Smooth muscle cell (in vitro differentiated cells): ENCODE results near the gene AFAP1. TPM values are rescaled to one million over a fixed set of nuclear protein-coding genes. Genes with fewer than 3 reads are reported as not detected.

Source experiments
- DNase-seq: peaks from one replicate; lab custom pipeline; 2025; ENCODE audit not compliant: unreplicated experiment; lab: John Stamatoyannopoulos, UW
- H2AFZ ChIP-seq: fragments of 200-600 bp; sonication (generic); 2 replicates; pipeline ENCODE4 v1.6.0; 2016; ENCODE audit warnings: antibody characterized with exemption, low read depth, mild to moderate bottlenecking
- H3F3A ChIP-seq: fragments of 200-600 bp; sonication (generic); 2 replicates; pipeline ENCODE4 v1.6.0; 2017; ENCODE audit warnings: antibody characterized with exemption, low read depth
- H3K27ac ChIP-seq: fragments of 200-600 bp; sonication (generic); 2 replicates; pipeline ENCODE4 v1.5.1; 2016; ENCODE audit warnings: low read depth, mild to moderate bottlenecking
- H3K27me3 ChIP-seq: fragments of 200-600 bp; sonication (generic); 2 replicates; pipeline ENCODE4 v1.6.1; 2016; ENCODE audit warnings: low read depth, mild to moderate bottlenecking
- H3K36me3 ChIP-seq: fragments of 200-600 bp; sonication (generic); 2 replicates; pipeline ENCODE4 v1.5.1; 2016; ENCODE audit warnings: low read depth
- H3K4me1 ChIP-seq: fragments of 200-600 bp; sonication (generic); 2 replicates; pipeline ENCODE4 v1.5.1; 2016; ENCODE audit warnings: low read depth
- H3K4me2 ChIP-seq: fragments of 200-600 bp; sonication (generic); 2 replicates; pipeline ENCODE4 v1.6.0; 2016; ENCODE audit warnings: mild to moderate bottlenecking
- H3K4me3 ChIP-seq: fragments of 200-600 bp; sonication (generic); 2 replicates; pipeline ENCODE4 v1.5.1; 2016; ENCODE audit warnings: mild to moderate bottlenecking
- H3K79me2 ChIP-seq: fragments of 200-600 bp; sonication (generic); 2 replicates; pipeline ENCODE4 v1.6.0; 2016; ENCODE audit warnings: low read depth, mild to moderate bottlenecking
- H3K9ac ChIP-seq: fragments of 200-600 bp; sonication (generic); 2 replicates; pipeline ENCODE4 v1.6.0; 2016; ENCODE audit warnings: low read depth
- H3K9me3 ChIP-seq: fragments of 200-600 bp; sonication (generic); replicated peaks from 2 replicates; pipeline ENCODE4 v1.5.1; 2016; ENCODE audit warnings: low read depth
- H4K20me1 ChIP-seq: fragments of 200-600 bp; sonication (generic); 2 replicates; pipeline ENCODE4 v1.6.0; 2016; ENCODE audit warnings: low read depth
- WGBS: methylation state at CpG from one replicate; pipeline ENCODE4 v1.1.7; 2016; ENCODE audit warnings: low lambda C conversion rate; 5-methylcytosine and 5-hydroxymethylcytosine counted together
- polyA plus RNA-seq: library from polyadenylated mRNA; unstranded; fragments of >200 nt; fragmentation: Nextera tagmentation; extraction: Ambion mirVana; gene quantifications from 2 replicates; pipeline ENCODE4 v1.2.1, GENCODE V29; 2016
- total RNA-seq: library from RNA; depleted of rRNA; stranded (reverse); fragments of >200 nt; gene quantifications from 2 replicates; pipeline ENCODE4 v1.2.3, GENCODE V29; 2014
- TF ChIP-seq, protein P1 (sequence below): fragments of 200-600 bp; sonication (generic); IDR thresholded peaks from 2 replicates; pipeline ENCODE4 v1.5.1; 2017; ENCODE audit warnings: borderline replicate concordance, mild to moderate bottlenecking, antibody characterized with exemption; ENCODE audit not compliant: insufficient read depth, poor library complexity, severe bottlenecking

Gene AFAP1
- total and polyA plus RNA-seq, 2 experiments from 2014 or later: 12.6 to 24.8 TPM

DNA sequence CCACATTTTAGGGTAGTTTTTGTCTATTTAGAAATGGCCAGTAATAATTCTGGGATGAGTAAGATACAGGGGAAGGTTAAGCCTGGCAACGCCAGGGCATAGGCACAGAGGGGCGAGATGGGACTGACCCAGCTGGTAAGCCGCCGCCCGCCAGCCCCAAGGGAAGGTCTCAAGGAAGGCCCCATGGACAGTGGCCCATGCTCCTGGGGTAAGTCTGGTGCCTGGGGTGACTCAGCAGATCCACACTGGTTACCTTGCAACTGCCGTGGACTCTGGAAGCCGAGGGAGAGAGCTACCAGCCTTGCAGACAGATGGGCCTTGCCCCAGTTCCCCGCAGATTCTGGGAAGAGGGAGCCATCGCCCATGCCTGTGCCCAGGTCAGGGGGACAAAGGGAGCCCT is 179.4 kb downstream of the AFAP1 start:
- WGBS: 90% methylated on average over 9 of the region's 9 CpGs
- no peak overlapping the region for H3K27ac ChIP-seq

DNA sequence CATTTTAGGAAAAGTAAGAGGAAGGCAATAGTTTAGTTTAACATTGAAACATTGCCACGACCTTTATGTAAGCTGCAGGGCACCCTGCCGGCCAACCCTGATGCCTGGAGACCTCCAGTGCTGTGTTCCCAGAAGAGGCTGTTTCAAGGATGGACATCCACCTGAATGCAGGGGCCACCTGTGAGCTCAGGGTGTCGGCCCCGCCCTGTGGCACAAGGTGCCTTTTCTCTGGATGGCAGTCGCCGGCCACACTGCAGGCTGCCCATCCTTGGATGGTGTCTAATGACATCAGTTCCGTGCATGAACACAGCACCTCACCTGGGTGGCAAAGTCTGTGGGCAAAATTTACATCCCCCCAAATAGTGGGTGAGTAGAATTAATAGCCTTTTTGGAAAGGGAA is 180.0 kb downstream of the AFAP1 start:
- TF ChIP-seq, protein P1, sequence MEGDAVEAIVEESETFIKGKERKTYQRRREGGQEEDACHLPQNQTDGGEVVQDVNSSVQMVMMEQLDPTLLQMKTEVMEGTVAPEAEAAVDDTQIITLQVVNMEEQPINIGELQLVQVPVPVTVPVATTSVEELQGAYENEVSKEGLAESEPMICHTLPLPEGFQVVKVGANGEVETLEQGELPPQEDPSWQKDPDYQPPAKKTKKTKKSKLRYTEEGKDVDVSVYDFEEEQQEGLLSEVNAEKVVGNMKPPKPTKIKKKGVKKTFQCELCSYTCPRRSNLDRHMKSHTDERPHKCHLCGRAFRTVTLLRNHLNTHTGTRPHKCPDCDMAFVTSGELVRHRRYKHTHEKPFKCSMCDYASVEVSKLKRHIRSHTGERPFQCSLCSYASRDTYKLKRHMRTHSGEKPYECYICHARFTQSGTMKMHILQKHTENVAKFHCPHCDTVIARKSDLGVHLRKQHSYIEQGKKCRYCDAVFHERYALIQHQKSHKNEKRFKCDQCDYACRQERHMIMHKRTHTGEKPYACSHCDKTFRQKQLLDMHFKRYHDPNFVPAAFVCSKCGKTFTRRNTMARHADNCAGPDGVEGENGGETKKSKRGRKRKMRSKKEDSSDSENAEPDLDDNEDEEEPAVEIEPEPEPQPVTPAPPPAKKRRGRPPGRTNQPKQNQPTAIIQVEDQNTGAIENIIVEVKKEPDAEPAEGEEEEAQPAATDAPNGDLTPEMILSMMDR: no peak
- WGBS: 97% methylated on average over 7 of the region's 7 CpGs
- no peak overlapping the region for H3K4me3 ChIP-seq
- no peak overlapping the region for H2AFZ ChIP-seq
- peaks cover 96% of the 10 kb centered on the region for H4K20me1 ChIP-seq
- H3K9me3 ChIP-seq: no peaks in the 10 kb centered on the region
- peaks cover 11% of the 10 kb centered on the region for H3K4me1 ChIP-seq
- no peak for DNase-seq
- no peak overlapping the region for H3K9ac ChIP-seq
- no peaks in the 10 kb centered on the region for H3F3A ChIP-seq
- no peaks in the 10 kb centered on the region for H3K36me3 ChIP-seq
- H3K4me2 ChIP-seq: no peak overlapping the region
- H3K27me3 ChIP-seq: no peaks in the 10 kb centered on the region
- no peak overlapping the region for H3K27ac ChIP-seq
- H3K79me2 ChIP-seq: no peaks in the 10 kb centered on the region

More for the DNA sequence above, 179.4 kb downstream of the AFAP1 start:
- Histone ChIP-seq H3K9me3 (no peaks in the 10 kb centered on the region), H3K4me2 (no peak overlapping the region), H2AFZ (no peak overlapping the region), H3F3A (no peaks in the 10 kb centered on the region), H3K36me3 (no peaks in the 10 kb centered on the region), H4K20me1 (peaks cover 99% of the 10 kb centered on the region), H3K4me1 (peaks cover 11% of the 10 kb centered on the region), H3K79me2 (no peaks in the 10 kb centered on the region), H3K27me3 (no peaks in the 10 kb centered on the region), H3K4me3 (no peak overlapping the region), H3K9ac (no peak overlapping the region)
- TF ChIP-seq, protein P1: no peak
- DNase-seq: no peak

DNA sequence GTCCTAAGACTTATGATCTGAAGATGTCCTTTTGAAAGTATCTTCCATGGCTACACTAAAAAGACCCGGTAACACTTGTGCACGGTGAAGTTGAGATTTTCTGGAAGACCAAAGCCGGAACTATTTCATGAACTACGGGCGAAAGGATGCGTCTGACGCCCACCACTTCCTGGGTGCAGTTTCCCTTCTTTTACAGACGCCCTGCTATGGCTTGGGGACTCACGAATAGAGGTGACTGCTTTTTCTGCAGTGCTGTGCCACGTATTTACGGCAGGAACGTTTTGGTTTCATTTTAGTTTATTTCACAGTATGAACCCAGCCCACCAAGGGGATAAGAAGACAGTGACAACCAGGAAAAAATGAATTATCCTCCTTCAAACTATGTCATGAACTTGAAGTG is 180.4 kb downstream of the AFAP1 start:
- WGBS: 92% methylated on average over 12 of the region's 12 CpGs
- Histone ChIP-seq H3K9ac (no peak overlapping the region), H3F3A (no peaks in the 10 kb centered on the region), H3K27me3 (no peaks in the 10 kb centered on the region), H3K4me3 (no peak overlapping the region), H3K9me3 (no peaks in the 10 kb centered on the region), H3K36me3 (no peaks in the 10 kb centered on the region), H2AFZ (no peak overlapping the region), H3K4me1 (peaks cover 11% of the 10 kb centered on the region), H4K20me1 (peaks cover 91% of the 10 kb centered on the region), H3K4me2 (no peak overlapping the region), H3K79me2 (no peaks in the 10 kb centered on the region), H3K27ac (no peak overlapping the region)
- TF ChIP-seq, protein P1: no peak
- no peak for DNase-seq

DNA sequence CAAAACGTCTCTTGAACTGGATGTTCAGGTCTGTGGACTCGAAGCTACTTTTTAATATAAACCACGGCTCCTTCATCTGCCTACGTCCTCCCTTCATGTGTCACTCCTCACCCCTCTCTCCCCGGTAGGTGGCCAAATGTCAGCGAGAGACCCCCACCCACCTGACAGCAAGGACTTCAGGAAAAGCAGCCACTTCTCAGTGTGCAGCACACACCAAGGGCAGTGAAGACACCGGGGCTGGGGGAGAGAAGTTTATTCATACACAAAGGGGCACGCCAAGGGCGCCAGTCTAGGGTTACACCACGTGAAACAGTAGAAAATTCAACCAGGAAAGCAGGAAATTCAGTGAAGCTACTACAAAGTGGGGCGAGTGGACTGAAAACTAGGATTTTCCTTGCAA is 181.2 kb downstream of the AFAP1 start:
- H3K9ac ChIP-seq: no peak overlapping the region
- H2AFZ ChIP-seq: no peak overlapping the region
- peaks cover 84% of the 10 kb centered on the region for H4K20me1 ChIP-seq
- H3K9me3 ChIP-seq: no peaks in the 10 kb centered on the region
- H3K4me2 ChIP-seq: no peak overlapping the region
- WGBS: 93% methylated on average over 11 of the region's 11 CpGs
- H3K4me1 ChIP-seq: peaks cover 11% of the 10 kb centered on the region
- H3K27me3 ChIP-seq: no peaks in the 10 kb centered on the region
- DNase-seq: no peak
- no peaks in the 10 kb centered on the region for H3K79me2 ChIP-seq
- no peaks in the 10 kb centered on the region for H3F3A ChIP-seq
- no peaks in the 10 kb centered on the region for H3K36me3 ChIP-seq
- no peak overlapping the region for H3K4me3 ChIP-seq
- TF ChIP-seq, protein P1: no peak
- no peak overlapping the region for H3K27ac ChIP-seq
